GM18502 (cell line): ENCODE results near the gene HOXA6.

Experiments
- ATAC-seq: cut with Tn5 transposase; IDR thresholded peaks from one replicate; pipeline ENCODE4 v1.9.1; 2021; ENCODE audit warnings: mild to moderate bottlenecking; ENCODE audit not compliant: unreplicated experiment, poor library complexity

Gene HOXA6

GRCh38 chr7:27141923-27142579 lies 5.5 kb downstream of the HOXA6 start:
- no peak for ATAC-seq

- no peak for ATAC-seq
Observed at GRCh38 chr7:27141137-27141922, 6.2 kb downstream of the HOXA6 start.

- no peak for ATAC-seq
Observed at GRCh38 chr7:27140126-27140857, 7.3 kb downstream of the HOXA6 start.

GRCh38 chr7:27139334-27140125 lies 8.0 kb downstream of the HOXA6 start:
- ATAC-seq, result no peak

- ATAC-seq, result no peak
Observed at GRCh38 chr7:27138985-27139333, 8.6 kb downstream of the HOXA6 start.

GRCh38 chr7:27138472-27138871 lies 9.1 kb downstream of the HOXA6 start:
- no peak for ATAC-seq

- ATAC-seq, result no peak
Observed at GRCh38 chr7:27137640-27138315, 9.8 kb downstream of the HOXA6 start.

GRCh38 chr7:27134392-27134791 lies 13.2 kb downstream of the HOXA6 start:
- no peak for ATAC-seq

- no peak for ATAC-seq
Observed at GRCh38 chr7:27133409-27134231, 14.0 kb downstream of the HOXA6 start.

- no peak for ATAC-seq
Observed at GRCh38 chr7:27132978-27133377, 14.6 kb downstream of the HOXA6 start.

- no peak for ATAC-seq
Observed at GRCh38 chr7:27132214-27132613, 15.4 kb downstream of the HOXA6 start.

GRCh38 chr7:27131390-27131819 lies 16.2 kb downstream of the HOXA6 start:
- ATAC-seq, result no peak

GRCh38 chr7:27130540-27131389 lies 16.8 kb downstream of the HOXA6 start, which contains the start of gene HOXA4:
TSS of gene HOXA4 (minus strand) at chr7:27130757. CDS start at chr7:27130733, 24 bp downstream.
- ATAC-seq, result no peak

GRCh38 chr7:27129729-27130539 lies 17.6 kb downstream of the HOXA6 start:
- no peak for ATAC-seq

- no peak for ATAC-seq
Observed at GRCh38 chr7:27128776-27129728, 18.5 kb downstream of the HOXA6 start.

GRCh38 chr7:27128034-27128433 lies 19.5 kb downstream of the HOXA6 start:
- ATAC-seq, result no peak
